OCI-LY7 (cell line): ENCODE measurements around the gene ZNF600.

Source experiments
- CTCF ChIP-seq: fragments of 200-600 bp; sonication (generic); conservative IDR thresholded peaks from 2 replicates; pipeline ENCODE4 v1.5.1; 2014; ENCODE audit warnings: mild to moderate bottlenecking, antibody characterized with exemption, low read length, moderate library complexity, mixed read lengths
- EZH2phosphoT487 ChIP-seq: fragments of 200-600 bp; sonication (generic); IDR thresholded peaks from 2 replicates; pipeline ENCODE4 v1.6.1; 2018; ENCODE audit warnings: low read depth, borderline replicate concordance, mild to moderate bottlenecking, mixed run types, antibody characterized with exemption, low read length, moderate library complexity, mixed read lengths

GRCh38 chr19:52722062-52723003 is 64.3 kb downstream of the ZNF600 start:
- TF ChIP-seq CTCF = no peak
- no peak for TF ChIP-seq EZH2phosphoT487
